Measurements from ENCODE around the gene KCNJ15.

KCNJ15 gene

GRCh38 chr21:38300141-38300578 is 43.4 kb downstream of the KCNJ15 start:
- DNase-seq, result no peak

GRCh38 chr21:38301321-38302214 is 44.8 kb downstream of the KCNJ15 start:
- DNase-seq, result no peak

GRCh38 chr21:38303300-38303699 is 46.5 kb downstream of the KCNJ15 start:
- no peak for DNase-seq

- no peak for DNase-seq
Measured at GRCh38 chr21:38306433-38307141, 49.8 kb downstream of the KCNJ15 start.

- no peak for DNase-seq
Measured at GRCh38 chr21:38307771-38308531, 51.2 kb downstream of the KCNJ15 start.

- no peak for DNase-seq
Measured at GRCh38 chr21:38308532-38309119, 51.8 kb downstream of the KCNJ15 start.

GRCh38 chr21:38310646-38311485 is 54.1 kb downstream of the KCNJ15 start:
- DNase-seq, result no peak

- no peak for DNase-seq
Measured at GRCh38 chr21:38311765-38312164, 55.0 kb downstream of the KCNJ15 start.

- no peak for DNase-seq
Measured at GRCh38 chr21:38312822-38313221, 56.0 kb downstream of the KCNJ15 start.

- DNase-seq, result no peak
Measured at GRCh38 chr21:38314558-38314957, 57.8 kb downstream of the KCNJ15 start.

GRCh38 chr21:38315122-38315521 is 58.3 kb downstream of the KCNJ15 start:
- DNase-seq, result no peak

GRCh38 chr21:38319781-38320180 is 63.0 kb downstream of the KCNJ15 start:
- no peak for DNase-seq

- DNase-seq, result no peak
Measured at GRCh38 chr21:38321568-38321967, 64.8 kb downstream of the KCNJ15 start.

GRCh38 chr21:38322311-38322950 is 65.6 kb downstream of the KCNJ15 start:
- DNase-seq, result no peak

- DNase-seq, result no peak
Measured at GRCh38 chr21:38323721-38324531, 67.1 kb downstream of the KCNJ15 start.

GRCh38 chr21:38325216-38325615 is 68.4 kb downstream of the KCNJ15 start:
- DNase-seq, result no peak

GRCh38 chr21:38325731-38326420 is 69.1 kb downstream of the KCNJ15 start:
- DNase-seq, result no peak

- DNase-seq, result no peak
Measured at GRCh38 chr21:38326429-38326828, 69.6 kb downstream of the KCNJ15 start.

- DNase-seq, result no peak
Measured at GRCh38 chr21:38326899-38327298, 70.1 kb downstream of the KCNJ15 start.

- no peak for DNase-seq
Measured at GRCh38 chr21:38327984-38328383, 71.2 kb downstream of the KCNJ15 start.
